Kidney capillary endothelial cell (primary cell): ENCODE results near the gene CLPSL1.

Source experiments
- DNase-seq: peaks from one replicate; pipeline ENCODE4 v3.0.0-alpha.2; 2018; ENCODE audit warnings: low spot score

Gene CLPSL1

GRCh38 chr6:35759426-35759825 is 21.4 kb upstream of the CLPSL1 start:
- DNase-seq, result no peak

DNA sequence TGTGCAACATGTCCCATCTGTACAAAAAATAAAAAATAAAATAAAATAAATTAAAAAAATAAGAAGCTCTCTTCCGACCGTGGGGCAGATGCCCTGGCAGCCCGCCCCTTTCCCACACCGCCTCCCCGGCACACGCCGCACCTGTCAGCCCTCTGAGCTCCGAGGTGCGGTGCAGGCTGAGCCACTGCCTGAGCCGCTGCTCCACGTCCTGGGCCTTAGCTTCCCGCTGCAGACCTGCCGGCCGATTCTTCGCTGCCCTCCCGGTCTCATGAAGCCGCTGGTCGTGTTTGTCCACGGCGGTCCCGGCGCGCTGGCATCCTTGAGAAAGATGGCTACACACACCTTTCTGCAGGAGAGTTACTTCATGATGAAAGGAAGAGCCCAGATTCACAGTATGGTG is 15.1 kb upstream of the CLPSL1 start:
- DNase-seq, result no peak

DNA sequence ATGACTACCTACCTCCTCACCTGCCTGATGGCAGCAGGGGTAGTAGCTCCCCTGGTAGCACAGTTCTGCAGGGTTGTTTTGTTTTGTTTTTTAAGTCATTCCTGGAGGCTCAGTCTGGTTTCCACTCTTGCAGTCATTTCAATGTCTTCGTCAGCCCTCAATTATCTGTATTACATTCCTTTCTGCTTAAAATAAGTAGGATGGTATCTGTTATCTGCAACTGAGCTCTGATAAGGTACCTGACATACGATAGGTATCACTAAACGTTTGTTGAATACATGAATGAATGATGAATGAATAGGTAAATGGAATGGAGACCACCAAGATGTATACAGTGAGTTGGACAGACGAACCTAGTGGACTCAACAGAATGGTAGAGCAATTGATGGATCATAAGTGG is 11.6 kb upstream of the CLPSL1 start:
- DNase-seq, result no peak

- DNase-seq, result no peak
These were observed 9.5 kb upstream of the CLPSL1 start for GRCh38 chr6:35771343-35771627.

GRCh38 chr6:35774116-35774794 is 6.6 kb upstream of the CLPSL1 start:
- DNase-seq, result no peak

GRCh38 chr6:35775031-35775430 is 5.8 kb upstream of the CLPSL1 start:
- no peak for DNase-seq

DNA sequence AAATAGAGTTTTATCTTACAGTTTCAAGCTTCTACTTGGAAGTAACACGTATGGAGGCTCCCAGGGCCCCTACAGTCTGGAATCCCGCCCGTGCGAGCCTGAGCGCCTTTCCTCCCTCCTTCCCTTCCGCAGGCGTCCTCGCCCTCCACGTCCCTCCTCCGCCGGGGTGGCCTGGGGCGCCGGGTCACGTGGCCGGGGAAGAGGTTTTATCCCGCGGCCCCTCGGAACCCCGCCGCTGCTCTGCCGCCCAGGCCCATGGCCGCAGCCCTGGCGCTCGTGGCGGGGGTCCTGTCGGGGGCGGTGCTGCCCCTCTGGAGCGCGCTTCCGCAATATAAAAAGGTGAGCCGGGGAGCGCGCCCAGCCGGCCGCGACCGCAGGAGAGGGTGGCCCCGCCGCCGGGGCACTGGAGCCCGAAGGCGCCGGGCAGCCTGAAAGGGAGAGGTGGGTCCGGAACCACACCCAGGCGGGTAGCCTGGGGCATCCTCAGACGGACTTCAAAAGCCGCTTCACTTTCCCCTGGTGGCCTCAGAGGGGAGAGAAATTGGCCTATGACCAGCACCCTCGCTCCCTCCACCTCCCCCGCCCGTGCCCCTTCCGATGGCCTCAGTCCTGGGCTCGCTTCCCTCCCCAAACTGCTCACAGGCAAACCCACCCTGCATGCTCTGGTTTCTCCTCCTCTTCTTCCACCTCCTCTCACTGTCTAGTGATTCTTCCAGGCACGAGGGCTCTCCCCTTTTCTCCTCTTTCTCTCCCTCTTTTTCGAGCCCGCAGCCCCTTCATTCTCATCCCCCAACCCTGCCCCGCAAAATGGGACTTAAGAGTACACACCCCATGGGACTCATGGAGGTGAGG is 4.2 kb upstream of the CLPSL1 start, which contains the start of gene CLPSL2:
Gene CLPSL2, plus strand, starts transcription at position 235 of the 852 bp plus-strand sequence. Its CDS starts 21 bp downstream, at position 256.
- DNase-seq, result no peak

DNA sequence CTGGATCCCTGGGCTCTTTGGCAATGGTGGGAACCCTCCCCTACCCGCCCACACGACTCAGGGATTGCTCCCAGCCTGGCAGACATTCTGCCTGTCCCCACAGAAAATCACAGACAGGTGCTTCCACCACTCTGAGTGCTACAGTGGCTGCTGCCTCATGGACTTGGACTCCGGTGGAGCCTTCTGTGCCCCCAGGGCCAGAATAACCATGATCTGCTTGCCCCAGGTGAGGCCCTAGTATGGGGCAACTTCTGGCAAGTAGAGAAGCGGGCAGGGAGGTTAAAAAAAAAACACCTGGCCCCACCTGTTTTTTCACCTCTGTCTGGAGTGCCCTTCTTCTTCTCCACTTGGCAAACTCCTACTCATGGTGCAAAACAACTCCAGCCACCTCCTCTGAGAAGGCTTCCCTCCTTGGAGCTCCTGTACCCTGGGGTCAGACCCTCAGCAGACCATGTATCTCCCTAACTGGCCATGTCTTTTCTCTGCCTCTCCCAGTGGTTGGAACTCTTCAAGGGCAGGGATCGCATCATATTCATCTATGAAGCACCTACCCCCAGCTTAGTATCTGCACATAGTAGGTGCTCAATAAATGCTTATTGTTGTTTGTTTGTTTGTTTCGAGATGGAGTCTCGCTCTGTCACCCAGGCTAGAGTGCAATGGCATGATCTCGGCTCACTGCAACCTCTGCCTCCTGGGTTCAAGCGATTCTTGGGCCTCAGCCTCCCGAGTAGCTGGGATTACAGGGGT is 3.3 kb upstream of the CLPSL1 start:
- no peak for DNase-seq

DNA sequence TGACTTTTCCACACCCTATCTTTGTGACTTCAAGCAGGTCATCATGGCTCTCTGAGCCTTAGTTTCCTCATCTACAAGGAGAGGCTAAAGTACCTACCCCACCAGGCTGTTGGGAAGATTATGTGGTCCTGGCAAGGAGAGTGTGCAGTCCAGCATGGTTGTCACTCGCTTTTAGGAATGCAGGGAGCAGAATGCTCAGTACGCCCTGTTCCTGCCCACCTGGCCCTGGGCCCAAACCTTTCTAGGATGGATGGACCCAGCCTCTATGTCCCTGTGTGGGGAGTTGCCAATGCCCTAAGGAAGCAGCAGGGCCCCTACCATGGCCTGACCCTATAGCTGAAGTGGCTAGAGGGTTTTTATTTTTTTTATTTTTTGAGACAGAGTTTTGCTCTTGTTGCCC is 2.4 kb upstream of the CLPSL1 start:
- DNase-seq, result no peak

GRCh38 chr6:35781290-35781689 is 471 bp downstream of the CLPSL1 start:
- no peak for DNase-seq

- DNase-seq, result no peak
These were observed 1.6 kb downstream of the CLPSL1 start for GRCh38 chr6:35782424-35782823.

DNA sequence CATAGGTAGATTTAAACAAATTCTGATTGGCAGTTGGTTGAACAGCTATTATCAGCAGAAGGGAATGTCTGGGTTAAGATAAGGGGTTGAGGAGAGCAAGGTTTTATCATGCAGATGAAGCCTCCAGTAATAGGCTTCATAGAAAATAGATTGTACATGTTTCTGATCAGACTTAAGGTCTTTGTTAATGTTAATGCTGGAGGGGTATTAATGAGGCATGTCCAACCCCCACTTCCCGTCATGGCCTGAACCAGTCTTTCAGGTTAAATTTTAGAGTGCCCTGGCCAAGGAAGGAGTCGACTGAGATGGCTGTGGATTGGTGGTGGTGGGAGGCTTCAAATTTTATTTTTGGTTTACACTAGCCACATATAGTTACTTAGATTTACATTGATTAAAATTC is 3.4 kb downstream of the CLPSL1 start:
- DNase-seq, result no peak

- DNase-seq, result no peak
These were observed 5.5 kb downstream of the CLPSL1 start for GRCh38 chr6:35786272-35786671.

- DNase-seq, result no peak
These were observed 6.0 kb downstream of the CLPSL1 start for GRCh38 chr6:35786810-35787209.

- no peak for DNase-seq
These were observed 6.7 kb downstream of the CLPSL1 start for GRCh38 chr6:35787266-35788218.

DNA sequence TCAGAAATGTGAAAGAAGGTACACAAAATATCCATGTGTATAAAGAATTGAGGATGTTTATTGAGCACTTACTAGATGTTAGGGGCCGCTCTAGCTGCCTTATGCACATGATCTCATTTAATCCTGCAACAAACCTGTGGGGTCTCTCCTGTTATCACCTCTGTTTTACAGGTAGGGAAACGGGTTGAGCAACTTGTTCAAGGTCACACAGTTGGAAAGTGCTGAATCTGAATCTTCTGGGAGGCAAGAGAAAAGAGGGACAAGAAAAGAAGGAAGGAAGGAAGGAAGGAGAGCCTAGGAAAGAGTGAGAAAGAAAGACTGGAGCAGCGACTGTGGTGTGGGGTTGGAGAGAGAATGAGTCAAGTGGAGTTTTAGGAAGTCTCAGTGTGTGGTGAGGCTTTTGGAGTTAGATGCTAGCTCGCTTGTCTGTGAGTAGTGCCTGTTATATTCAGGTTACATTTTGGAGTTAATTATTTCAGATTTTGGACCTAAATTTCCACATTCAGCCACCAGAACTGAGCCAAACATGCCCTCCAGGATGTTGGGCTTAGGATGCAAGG is 7.7 kb downstream of the CLPSL1 start:
- DNase-seq, result no peak

DNA sequence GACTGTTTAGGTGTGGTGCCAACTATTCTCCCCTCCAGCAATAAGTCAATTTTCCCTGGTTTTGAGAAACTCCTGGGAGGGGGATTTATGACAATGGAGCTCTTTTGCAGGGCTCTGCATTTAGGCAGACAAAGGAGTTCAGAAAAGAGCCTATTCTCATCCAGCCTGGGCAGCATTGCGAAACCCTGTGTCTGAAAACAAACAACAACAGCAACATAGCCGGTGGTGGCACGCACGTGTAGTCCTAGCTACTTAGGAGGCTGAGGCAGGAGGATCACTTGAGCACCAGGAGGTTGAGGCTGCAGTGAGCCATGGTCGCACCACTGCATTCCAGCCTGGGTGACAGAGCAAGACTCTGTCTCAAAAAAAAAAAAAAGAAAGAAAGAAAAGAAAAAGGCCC is 9.9 kb downstream of the CLPSL1 start:
- no peak for DNase-seq

DNA sequence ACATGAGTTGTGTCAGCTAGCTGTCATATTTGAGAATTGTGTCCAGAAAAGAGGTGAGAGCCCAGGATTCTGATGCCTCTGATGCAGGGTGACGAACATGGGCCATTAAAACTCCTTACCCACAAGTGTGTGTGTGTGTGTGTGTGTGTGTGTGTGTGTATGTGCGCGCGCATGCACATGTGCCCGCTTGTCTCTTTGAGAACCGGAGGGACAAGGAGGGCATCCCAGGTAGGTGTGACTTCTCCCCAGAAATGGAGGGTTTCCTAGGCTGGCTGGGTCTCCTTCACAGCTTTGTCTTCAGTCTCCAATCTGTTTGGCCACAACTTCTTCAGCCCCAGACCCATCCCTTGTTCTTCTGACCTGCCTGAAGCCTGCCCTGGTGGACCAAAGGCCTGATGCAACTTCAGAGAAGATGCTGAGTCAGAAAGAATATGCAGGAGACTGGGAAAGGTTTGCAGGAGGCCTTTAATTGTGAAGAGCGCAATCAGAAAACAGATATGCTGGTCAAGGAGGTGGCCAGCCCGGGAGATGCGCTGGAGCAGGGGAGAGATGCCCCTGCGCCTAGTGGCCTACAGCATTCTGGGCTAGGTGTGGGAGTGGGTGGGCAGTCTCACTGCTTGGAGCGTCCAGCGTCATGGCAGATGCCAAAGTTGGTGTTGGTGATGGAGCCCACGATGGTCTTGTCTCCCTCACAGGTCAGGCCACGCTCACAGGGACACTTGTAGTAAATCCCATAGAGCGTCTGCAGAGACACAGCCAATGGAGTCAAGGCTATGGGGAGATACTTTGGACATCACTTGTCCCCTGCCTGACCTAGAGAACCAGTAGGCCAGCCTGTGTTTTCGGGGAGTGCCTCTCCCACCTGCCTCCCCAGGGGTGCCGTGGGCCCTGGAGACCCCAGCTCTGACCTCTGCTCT is 14.0 kb downstream of the CLPSL1 start:
- no peak for DNase-seq

DNA sequence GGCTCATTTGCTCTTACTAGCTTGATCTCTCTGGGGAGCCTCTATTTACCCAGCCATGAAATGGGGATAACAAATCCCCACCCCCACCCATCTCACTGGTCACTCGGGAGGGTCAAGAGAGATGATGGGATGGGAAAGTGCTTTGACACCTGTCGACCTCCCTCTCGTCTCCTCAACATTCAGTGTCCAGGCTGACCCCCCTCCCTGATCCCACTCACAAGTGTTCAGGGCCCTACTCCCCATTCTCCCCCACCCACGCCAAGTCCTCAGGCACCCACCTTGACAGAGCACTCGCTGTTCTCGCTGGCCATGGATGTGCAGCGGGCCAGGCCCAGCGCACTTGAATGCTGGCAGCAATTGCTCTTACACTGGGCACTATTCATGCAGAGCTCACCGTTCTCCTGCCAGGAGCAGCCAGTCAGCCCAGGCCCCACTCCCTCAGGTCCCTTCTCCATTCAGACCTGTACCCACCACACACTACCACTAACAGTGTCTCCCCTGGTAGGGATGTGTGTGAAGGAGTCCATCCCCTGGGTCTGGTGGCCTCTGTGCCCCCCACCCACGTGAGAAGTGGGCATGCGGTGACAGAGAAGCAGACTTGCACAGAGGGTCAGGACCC is 14.7 kb downstream of the CLPSL1 start:
- DNase-seq, result no peak

- DNase-seq, result no peak
These were observed 15.4 kb downstream of the CLPSL1 start for GRCh38 chr6:35796236-35796635.
